H9 (cell line): Measurements from ENCODE around the gene GNE. TPM values are rescaled to one million over a fixed set of nuclear protein-coding genes. Genes with fewer than 3 reads are reported as not detected.
A peak's percentile ranks its signal among the peaks of the same experiment; 100 is the strongest.

ENCODE experiments used
- DNase-seq: peaks from one replicate; pipeline ENCODE4 v3.0.0-alpha.2; 2017
- H2AFZ ChIP-seq: one replicate; pipeline ENCODE4 v1.6.1; 2013; ENCODE audit warnings: mild to moderate bottlenecking, low read length, control low read depth, moderate library complexity
- H2AK5ac ChIP-seq: 2 replicates; pipeline ENCODE4 v1.6.1; 2013; ENCODE audit warnings: low read length, control low read depth, mixed read lengths; ENCODE audit not compliant: insufficient read length
- H2BK120ac ChIP-seq: one replicate; pipeline ENCODE4 v1.6.1; 2013; ENCODE audit warnings: low read depth, mild to moderate bottlenecking, low read length, control low read depth, inconsistent platforms; ENCODE audit not compliant: poor library complexity, severe bottlenecking
- H2BK12ac ChIP-seq: 2 replicates; pipeline ENCODE4 v1.6.1; 2013; ENCODE audit warnings: low read length, control low read depth, mixed read lengths, low read depth; ENCODE audit not compliant: insufficient read length
- H2BK15ac ChIP-seq: 2 replicates; pipeline ENCODE4 v1.6.1; 2013; ENCODE audit warnings: low read depth, low read length, control low read depth
- H2BK20ac ChIP-seq: one replicate; pipeline ENCODE4 v1.6.1; 2013; ENCODE audit warnings: low read depth, mild to moderate bottlenecking, low read length, control low read depth, inconsistent platforms; ENCODE audit not compliant: poor library complexity, severe bottlenecking
- H2BK5ac ChIP-seq: 2 replicates; pipeline ENCODE4 v1.6.1; 2013; ENCODE audit warnings: low read length, control low read depth, mixed read lengths; ENCODE audit not compliant: insufficient read length
- H3K14ac ChIP-seq: 2 replicates; pipeline ENCODE4 v1.6.1; 2013; ENCODE audit warnings: low read length, control low read depth; ENCODE audit not compliant: insufficient read depth
- H3K18ac ChIP-seq: 2 replicates; pipeline ENCODE4 v1.6.1; 2013; ENCODE audit warnings: low read depth, mild to moderate bottlenecking, mixed read lengths, low read length, control low read depth; ENCODE audit not compliant: insufficient read length
- H3K23ac ChIP-seq: 2 replicates; pipeline ENCODE4 v1.6.1; 2013; ENCODE audit warnings: low read length, control low read depth, mixed read lengths, low read depth; ENCODE audit not compliant: insufficient read length
- H3K23me2 ChIP-seq: 2 replicates; pipeline ENCODE4 v1.6.1; 2013; ENCODE audit warnings: low read depth, mild to moderate bottlenecking, mixed read lengths, low read length, control low read depth; ENCODE audit not compliant: insufficient read length, poor library complexity, severe bottlenecking
- H3K27ac ChIP-seq: 2 replicates; pipeline ENCODE4 v1.5.1; 2013; ENCODE audit warnings: low read length, control low read depth, mixed read lengths, low read depth; ENCODE audit not compliant: insufficient read length
- H3K27me3 ChIP-seq: 2 replicates; pipeline ENCODE4 v1.6.1; 2013; ENCODE audit warnings: low read length, control low read depth, inconsistent platforms; ENCODE audit not compliant: insufficient read depth
- H3K4ac ChIP-seq: 2 replicates; pipeline ENCODE4 v1.6.1; 2013; ENCODE audit warnings: low read depth, mild to moderate bottlenecking, control low read depth, inconsistent platforms, low read length, moderate library complexity
- H3K4me1 ChIP-seq: 2 replicates; pipeline ENCODE4 v1.6.1; 2013; ENCODE audit warnings: low read length, control low read depth, inconsistent platforms; ENCODE audit not compliant: insufficient read depth
- H3K4me2 ChIP-seq: 2 replicates; pipeline ENCODE4 v1.6.1; 2013; ENCODE audit warnings: low read length, control low read depth, mixed read lengths; ENCODE audit not compliant: insufficient read length, insufficient read depth
- H3K56ac ChIP-seq: 2 replicates; pipeline ENCODE4 v1.6.1; 2013; ENCODE audit warnings: low read depth, mild to moderate bottlenecking, mixed read lengths, low read length, control low read depth; ENCODE audit not compliant: insufficient read length
- H3K79me1 ChIP-seq: 2 replicates; pipeline ENCODE4 v1.6.1; 2013; ENCODE audit warnings: low read depth, mild to moderate bottlenecking, moderate library complexity, low read length, control low read depth, inconsistent platforms; ENCODE audit not compliant: insufficient read depth, poor library complexity, severe bottlenecking
- H3K79me2 ChIP-seq: 2 replicates; pipeline ENCODE4 v1.6.1; 2013; ENCODE audit warnings: low read length, control low read depth, inconsistent platforms; ENCODE audit not compliant: insufficient read depth
- H3K9ac ChIP-seq: 2 replicates; pipeline ENCODE4 v1.6.1; 2013; ENCODE audit warnings: low read length, control low read depth, mixed read lengths; ENCODE audit not compliant: insufficient read length; ENCODE audit errors: extremely low read depth
- H3K9me3 ChIP-seq: one replicate; pipeline ENCODE4 v1.6.1; 2013; ENCODE audit warnings: low read depth, low read length, inconsistent platforms; ENCODE audit not compliant: control insufficient read depth
- H3T11ph ChIP-seq: one replicate; pipeline ENCODE4 v1.6.1; 2013; ENCODE audit warnings: mild to moderate bottlenecking, low read length, control low read depth, inconsistent platforms
- H4K20me1 ChIP-seq: one replicate; pipeline ENCODE4 v1.6.1; 2013; ENCODE audit not compliant: control insufficient read depth, insufficient read length, insufficient read depth
- H4K5ac ChIP-seq: 2 replicates; pipeline ENCODE4 v1.6.1; 2013; ENCODE audit warnings: low read depth, mild to moderate bottlenecking, mixed read lengths, low read length, control low read depth; ENCODE audit not compliant: insufficient read length
- H4K8ac ChIP-seq: replicated peaks from 2 replicates; pipeline ENCODE4 v1.6.1; 2013; ENCODE audit warnings: low read length, control low read depth, mixed read lengths, low read depth; ENCODE audit not compliant: insufficient read length
- H4K91ac ChIP-seq: 2 replicates; pipeline ENCODE4 v1.6.1; 2013; ENCODE audit warnings: low read depth, mild to moderate bottlenecking, moderate library complexity, mixed read lengths, low read length, control low read depth; ENCODE audit not compliant: insufficient read length
- H3K27ac Mint-ChIP-seq, 3 experiments: 2 replicates in 2 of 3; 3 replicates in 1 of 3; pipeline ENCODE4 v1.8.0; 2020 to 2021; ENCODE audit warnings: mixed read lengths in 3 of 3, mild to moderate bottlenecking in 1 of 3, moderate library complexity in 1 of 3
- H3K27me3 Mint-ChIP-seq: 2 replicates; pipeline ENCODE4 v1.8.0; 2021; ENCODE audit warnings: low read depth, mild to moderate bottlenecking, moderate library complexity, mixed read lengths
- H3K36me3 Mint-ChIP-seq, 3 experiments: 2 replicates in 2 of 3; 3 replicates in 1 of 3; pipeline ENCODE4 v1.8.0; 2020 to 2021; ENCODE audit warnings: low read depth in 3 of 3, mixed read lengths in 3 of 3; ENCODE audit not compliant: insufficient read depth in 1 of 3
- H3K4me1 Mint-ChIP-seq, 2 experiments: 2 replicates each; pipeline ENCODE4 v1.8.0; 2020; ENCODE audit warnings: mixed read lengths in 2 of 2
- H3K4me3 Mint-ChIP-seq, 2 experiments: 2 replicates in 1 of 2; 3 replicates in 1 of 2; pipeline ENCODE4 v1.8.0; 2020 to 2021; ENCODE audit warnings: mild to moderate bottlenecking in 2 of 2, mixed read lengths in 2 of 2, moderate library complexity in 1 of 2
- H3K9me3 Mint-ChIP-seq, 2 experiments: 2 replicates in 1 of 2; 3 replicates in 1 of 2; pipeline ENCODE4 v1.8.0; 2020; ENCODE audit warnings: mild to moderate bottlenecking in 2 of 2, mixed read lengths in 2 of 2, moderate library complexity in 1 of 2
- CTCF ChIP-seq: fragments of 200-600 bp; sonication (generic); conservative IDR thresholded peaks from 3 replicates; pipeline ENCODE4 v1.8.0; 2021; ENCODE audit warnings: antibody characterized with exemption, mild to moderate bottlenecking
- WGBS: extraction: QIAGEN DNeasy Blood & Tissue Kit; methylation state at CpG from one replicate; pipeline ENCODE4 v1.1.7; 2013; ENCODE audit warnings: missing lambda C conversion rate, low lambda C conversion rate, mixed read lengths; ENCODE audit not compliant: insufficient read length; ENCODE audit errors: extremely low coverage; 5-methylcytosine and 5-hydroxymethylcytosine counted together
- total RNA-seq: library from RNA; stranded (reverse); gene quantifications from 2 replicates; pipeline ENCODE4 v1.2.1, GENCODE V29; 2021

Gene GNE
- total RNA-seq, 1 experiment from 2014 or later: 6.3 TPM

GRCh38 chr9:36190388-36191289 is 67.6 kb downstream of the GNE start, which contains the start of gene CLTA:
CLTA (plus strand) TSS chr9:36190921; CDS start chr9:36191057, 136 bp downstream.
- Histone ChIP-seq H2BK5ac (no peak within 1 kb of the TSS), H3K9ac (peak within 1 kb of the TSS; percentile 91), H3K18ac (peak within 1 kb of the TSS; percentile 71), H3T11ph (no peak within 1 kb of the TSS), H4K91ac (no peak within 1 kb of the TSS), H3K27me3 (no peaks in the 10 kb centered on the region), H2BK15ac (no peak within 1 kb of the TSS), H3K27ac (peak within 1 kb of the TSS; percentile 53), H3K4ac (no peak within 1 kb of the TSS), H3K79me2 (peaks cover 37% of the 10 kb centered on the region), H2BK120ac (no peak within 1 kb of the TSS), H2AK5ac (no peak within 1 kb of the TSS), H3K4me1 (peaks cover 6% of the 10 kb centered on the region; the same call in 1 of the 2 replicates), H3K56ac (no peak within 1 kb of the TSS), H4K5ac (no peak within 1 kb of the TSS), H3K79me1 (peaks cover 10% of the 10 kb centered on the region), H3K14ac (peak within 1 kb of the TSS; percentile 74), H2AFZ (peak within 1 kb of the TSS; percentile 76), H4K8ac (no peak within 1 kb of the TSS), H3K23ac (no peak within 1 kb of the TSS), H3K9me3 (no peaks in the 10 kb centered on the region), H3K23me2 (peaks cover 10% of the 10 kb centered on the region), H4K20me1 (no peaks in the 10 kb centered on the region), H2BK12ac (no peak within 1 kb of the TSS), H2BK20ac (no peak within 1 kb of the TSS), H3K4me2 (peak within 1 kb of the TSS; percentile 95)
- peak; percentile 99 for DNase-seq
- no peaks in the 10 kb centered on the region for H3K9me3 Mint-ChIP-seq
- WGBS: no CpG with 5 or more reads among the region's 68 CpGs
- H3K4me3 Mint-ChIP-seq: peak within 1 kb of the TSS; percentile 94 to 96
- peak within 1 kb of the TSS; percentile 86 to 96 (median 91); a peak in 6 of 7 replicates for H3K27ac Mint-ChIP-seq
- H3K36me3 Mint-ChIP-seq: peaks cover 6 to 12% (median 11%) of the 10 kb centered on the region in 3 experiments; a peak in 6 of 7 replicates
- peak; percentile 65 for TF ChIP-seq CTCF
- H3K27me3 Mint-ChIP-seq: peaks cover 10% of the 10 kb centered on the region
- peaks cover 23 to 26% of the 10 kb centered on the region in 2 experiments for H3K4me1 Mint-ChIP-seq
